ENCODE results near the gene KRT40.
"Not testable (repeated sequence)": the region's sequence is repeated elsewhere in the genome, so short reads cannot be mapped to it uniquely, and the experiment has no call there.

Gene KRT40
- total RNA-seq: 0 reads per million in 3 experiments

DNA sequence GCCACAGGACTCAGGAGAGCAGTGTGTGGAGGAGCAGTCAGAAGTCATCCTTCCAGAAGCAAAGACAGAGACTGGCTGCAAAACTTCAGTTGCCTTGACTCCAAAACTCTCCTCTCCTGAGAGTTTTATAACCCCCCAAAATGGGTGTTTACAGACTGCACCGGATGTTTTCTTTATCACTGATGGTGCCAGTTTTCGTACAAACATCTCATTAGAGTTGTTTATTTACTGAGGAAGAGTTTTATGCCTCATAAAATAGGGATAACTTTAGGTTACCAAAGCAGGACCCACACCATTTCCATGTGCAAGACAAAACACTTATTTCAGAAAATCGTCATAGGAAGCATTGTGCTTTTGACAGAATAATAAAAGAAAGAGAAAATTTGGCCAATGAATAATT lies at the start of gene KRT40:
Gene KRT40 (minus strand): TSS at position 101 of the 400 bp plus-strand sequence. CDS start 53 bp downstream, at position 48.
- no peak for DNase-seq

DNA sequence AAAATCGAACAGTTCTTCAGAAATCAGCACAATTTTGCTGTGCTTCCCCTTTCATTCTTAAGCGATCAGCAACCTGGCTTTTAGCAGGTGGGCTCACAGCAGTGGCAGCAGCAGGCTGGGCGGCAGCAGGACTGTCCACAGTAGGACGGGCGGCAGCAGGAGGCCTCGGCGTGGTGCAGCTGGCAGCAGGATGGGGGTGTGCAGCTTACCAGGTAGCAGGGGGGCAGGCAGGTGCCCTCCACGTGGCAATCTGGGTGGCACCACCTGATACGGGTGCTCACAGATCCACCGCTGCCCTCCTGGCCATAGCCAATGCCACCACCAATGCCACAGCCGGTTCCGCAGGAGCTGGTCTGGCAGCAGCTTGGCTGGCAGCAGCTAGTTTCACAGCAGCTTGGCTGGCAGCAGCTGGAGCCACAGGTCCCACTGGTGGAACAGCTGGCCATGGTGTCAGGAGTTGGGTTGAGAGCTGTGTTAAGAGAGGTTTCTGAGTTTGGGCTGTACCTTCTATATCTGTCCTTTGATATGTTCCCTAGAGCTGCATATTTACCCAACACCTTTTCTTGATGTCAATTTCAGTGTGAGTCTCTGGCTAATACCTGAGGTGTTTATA lies 45.6 kb upstream of the KRT40 start, which contains the start of gene KRTAP1-4:
Gene KRTAP1-4 (minus strand): TSS at position 563 of the 613 bp plus-strand sequence. CDS start 117 bp downstream, at position 446.
- DNase-seq: no peak

DNA sequence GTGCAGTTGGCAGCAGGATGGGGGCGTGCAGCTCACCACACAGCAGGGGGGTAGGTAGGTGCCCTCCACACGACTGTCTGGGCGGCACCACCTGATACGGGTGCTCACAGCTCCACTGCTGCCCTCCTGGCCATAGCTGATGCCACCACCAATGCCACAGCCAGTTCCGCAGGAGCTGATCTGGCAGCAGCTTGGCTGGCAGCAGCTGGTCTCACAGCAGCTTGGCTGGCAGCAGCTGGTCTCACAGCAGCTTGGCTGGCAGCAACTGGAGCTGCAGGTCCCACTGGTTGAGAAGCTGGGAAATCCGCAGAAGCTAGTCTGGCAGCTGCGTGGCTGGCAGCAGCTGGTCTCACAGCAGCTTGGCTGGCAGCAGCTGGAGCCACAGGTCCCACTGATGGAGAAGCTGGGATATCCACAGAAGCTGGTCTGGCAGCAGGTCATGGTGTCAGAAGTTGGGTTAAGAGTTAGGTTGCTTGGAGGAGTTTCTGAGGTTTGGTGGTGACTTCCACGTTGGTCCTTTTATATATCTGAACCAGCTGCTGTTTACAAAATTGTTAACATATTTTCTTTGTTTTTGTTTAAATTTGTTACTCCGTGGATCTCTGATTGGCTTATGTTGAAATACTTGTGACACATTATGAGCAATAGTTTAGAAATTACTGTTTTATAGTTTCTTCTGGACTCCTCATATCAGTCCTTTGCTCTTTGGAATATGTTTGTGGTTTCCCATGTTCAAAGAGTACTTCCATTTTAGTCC lies 42.8 kb upstream of the KRT40 start, which contains the start of gene KRTAP1-5:
Gene KRTAP1-5 (minus strand): TSS at position 494 of the 757 bp plus-strand sequence. CDS start 53 bp downstream, at position 441.
- DNase-seq: no peak

DNA sequence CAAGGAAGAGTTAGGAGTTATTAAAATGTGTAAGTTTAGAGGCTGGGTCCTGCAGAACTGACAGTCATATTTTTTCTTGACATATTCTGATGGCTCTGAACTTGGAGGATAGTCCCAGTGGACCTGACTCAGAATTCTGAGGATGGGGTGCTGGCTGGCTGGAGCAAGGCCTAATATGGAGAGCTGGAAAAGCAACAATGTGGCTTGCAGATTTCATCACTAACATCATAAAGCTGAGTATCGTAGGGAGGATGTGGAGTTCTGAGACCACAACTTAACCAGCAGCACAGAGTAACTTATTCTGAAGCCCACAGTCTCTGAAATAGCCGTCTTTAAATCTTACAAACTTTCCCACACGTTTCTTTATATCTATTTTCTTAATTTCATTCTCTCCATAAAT lies 40.6 kb upstream of the KRT40 start:
- no peak for DNase-seq

DNA sequence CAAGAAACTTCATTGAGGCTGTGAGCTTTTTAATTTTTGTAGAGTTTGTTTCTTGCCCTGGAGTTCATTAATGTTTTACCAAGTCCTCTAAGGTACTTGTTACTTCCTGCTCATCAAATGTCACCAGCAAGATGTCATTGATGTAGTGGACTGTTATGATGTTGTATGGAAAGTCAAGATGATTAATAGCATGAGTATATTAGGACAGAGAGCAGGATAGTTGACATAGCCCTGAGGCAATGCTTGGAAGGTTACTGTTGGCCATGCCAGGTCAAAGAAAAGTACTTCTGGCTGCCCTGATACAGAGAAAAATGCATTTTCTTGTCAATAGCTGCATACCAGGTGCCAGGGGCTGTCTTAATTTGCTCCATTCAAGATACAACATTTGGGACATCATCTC lies 36.2 kb upstream of the KRT40 start:
- DNase-seq: no peak

DNA sequence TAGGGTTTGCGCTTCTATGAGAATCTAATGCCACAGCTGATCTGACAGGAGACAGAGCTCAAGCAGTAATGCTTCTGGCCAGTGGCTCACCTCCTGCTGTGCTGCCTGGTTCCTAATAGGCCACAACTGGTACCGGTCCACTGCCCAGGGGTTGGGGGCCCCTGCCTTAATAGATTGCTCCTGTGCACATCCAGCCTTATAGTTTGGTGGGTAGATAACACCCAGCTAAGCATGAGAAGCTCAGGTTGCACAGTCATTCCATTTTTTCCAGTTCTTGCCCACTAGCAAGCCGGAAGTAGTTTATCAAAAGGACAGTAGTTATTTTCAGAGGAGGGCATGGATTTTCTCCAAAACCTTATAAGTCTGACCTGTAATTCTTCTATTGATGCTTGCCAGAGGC lies 35.3 kb upstream of the KRT40 start:
- DNase-seq: no peak

DNA sequence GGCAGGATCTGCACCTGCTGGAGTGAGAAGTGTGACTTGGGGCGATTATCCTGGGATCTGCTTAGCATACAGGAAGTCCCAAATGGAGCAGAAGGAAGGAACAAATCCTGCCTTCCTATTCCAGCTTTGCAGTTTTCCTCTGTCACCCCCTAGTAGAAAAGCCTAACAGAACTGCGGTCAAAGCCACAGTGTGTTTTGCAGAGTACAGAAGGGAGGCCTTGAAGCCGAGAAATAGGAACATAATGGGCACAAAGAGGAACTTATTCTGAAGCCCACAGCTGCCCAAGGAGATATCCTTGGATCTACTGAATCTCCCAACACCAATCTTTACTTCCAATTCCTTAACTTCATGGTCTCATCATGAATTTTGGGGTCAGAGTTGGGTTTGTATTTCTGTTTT lies 34.4 kb upstream of the KRT40 start:
- no peak for DNase-seq

DNA sequence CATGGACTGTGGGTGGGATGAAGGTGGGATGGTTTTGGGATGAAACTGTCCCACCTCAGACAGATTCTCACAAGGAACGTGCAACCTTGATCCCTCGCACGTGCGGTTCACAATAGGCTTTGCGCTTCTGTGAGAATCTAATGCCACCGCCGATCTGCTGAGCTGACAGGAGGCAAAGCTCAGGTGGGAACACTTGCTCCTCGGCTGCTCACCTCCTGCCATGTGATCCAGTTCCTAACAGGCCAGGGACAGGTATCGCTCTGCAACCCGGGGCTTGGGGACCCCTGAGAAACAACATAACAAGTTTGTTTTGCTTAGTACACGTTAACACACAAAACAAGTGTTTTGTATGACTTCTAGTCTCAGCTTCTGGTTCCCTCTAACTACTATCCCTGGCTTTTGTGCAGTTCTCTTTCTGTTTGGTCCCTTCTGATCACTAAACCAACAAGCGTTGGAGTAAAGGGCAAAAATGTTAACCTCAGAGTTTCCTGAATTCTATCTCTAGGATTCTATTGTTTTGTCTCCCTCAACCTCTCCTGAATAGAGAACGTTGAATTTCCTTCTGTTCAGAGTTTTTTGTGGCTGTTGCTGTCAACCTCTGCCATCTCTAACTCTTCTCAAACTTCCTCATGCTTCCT lies 32.6 kb upstream of the KRT40 start:
- no peak for DNase-seq

DNA sequence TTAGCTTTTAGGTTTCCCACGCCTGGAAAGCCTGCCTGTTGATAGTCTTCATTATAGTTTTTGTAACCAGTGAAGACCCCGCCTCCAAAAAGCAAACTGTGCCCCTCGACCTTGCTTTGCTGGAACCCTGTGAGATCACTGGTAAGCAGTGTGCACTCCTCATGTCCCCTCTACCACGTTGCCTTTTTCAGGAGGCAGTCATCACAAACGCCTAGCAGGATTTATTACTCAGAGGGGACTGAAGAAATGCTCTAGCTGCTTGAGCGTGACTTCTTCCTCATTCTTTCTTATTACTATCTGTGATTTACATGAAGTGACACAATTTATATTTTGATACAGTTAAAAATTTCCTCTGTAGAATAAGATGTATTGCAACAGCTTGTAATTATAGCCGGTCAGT lies 31.3 kb upstream of the KRT40 start:
- no peak for DNase-seq

DNA sequence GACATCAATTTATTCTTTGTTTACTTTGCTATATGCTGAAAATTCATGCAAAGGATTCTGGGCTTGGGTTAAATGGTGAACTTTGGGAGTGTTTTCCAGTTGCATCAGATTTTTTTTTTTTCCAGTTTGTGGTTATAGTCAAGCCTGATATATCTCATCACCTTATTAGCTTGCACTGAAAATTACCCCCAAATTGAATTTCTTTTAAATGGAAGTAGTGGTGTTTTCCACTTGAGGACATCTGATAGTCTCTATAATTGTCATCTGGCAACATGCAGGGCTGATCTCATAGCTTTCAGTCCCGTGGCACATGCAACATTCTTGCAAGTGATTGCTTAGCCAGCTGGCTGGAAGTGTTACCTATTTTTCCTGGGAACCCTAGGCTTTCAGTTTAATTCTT lies 29.5 kb upstream of the KRT40 start:
- no peak for DNase-seq

DNA sequence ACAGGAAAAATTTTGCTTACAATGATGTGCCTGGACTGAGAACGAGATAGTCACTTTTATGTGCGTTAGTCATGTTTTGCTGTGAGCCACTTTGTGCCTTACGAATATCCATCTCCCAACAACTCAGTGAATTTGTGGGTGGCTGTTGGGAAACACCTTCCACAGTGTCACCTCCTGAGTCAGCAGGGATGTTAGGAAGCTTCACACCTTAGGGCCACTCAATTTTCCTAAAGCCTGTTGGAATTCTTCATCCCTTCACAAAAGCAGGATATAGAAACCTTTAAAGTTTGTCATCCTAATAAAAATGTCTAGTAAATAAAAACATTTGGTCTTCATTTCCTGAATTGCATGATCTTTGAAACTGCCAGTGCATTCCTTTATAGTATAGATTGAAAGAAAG lies 29.1 kb upstream of the KRT40 start:
- DNase-seq: no peak

DNA sequence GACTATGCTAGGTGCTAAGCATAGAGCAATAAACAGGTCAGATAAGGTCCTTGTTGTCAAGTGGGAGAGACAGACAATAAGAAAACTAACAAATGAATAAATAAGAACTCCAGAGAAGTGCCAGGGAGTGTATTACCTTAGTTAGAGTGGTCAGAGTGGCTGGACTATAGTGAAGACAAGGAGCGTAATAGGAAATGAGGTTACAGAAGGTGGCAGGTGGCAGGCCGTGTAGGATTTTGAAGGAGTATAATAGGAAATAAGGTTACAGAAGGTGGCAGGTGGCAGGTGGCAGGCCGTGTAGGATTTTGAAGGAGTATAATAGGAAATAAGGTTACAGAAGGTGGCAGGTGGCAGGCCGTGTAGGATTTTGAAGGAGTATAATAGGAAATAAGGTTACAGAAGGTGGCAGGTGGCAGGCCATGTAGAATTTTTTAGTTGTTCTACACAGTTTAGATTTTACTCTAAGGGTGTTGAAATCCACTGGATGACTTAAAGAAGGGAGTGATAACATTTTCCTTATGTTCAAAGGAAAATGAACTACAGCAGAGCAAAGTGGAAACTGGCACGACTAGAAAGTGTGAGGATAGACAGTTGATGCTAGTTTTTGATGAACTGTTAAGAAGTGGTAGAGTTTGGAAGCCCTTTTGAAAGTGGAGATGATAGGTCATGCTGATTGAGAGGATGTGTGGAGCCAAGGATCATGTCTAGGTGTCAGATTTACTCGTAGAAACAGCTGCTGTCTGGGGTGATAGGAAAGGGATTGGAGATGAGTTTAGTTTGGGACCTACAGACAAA lies 28.4 kb upstream of the KRT40 start:
- DNase-seq: no peak

DNA sequence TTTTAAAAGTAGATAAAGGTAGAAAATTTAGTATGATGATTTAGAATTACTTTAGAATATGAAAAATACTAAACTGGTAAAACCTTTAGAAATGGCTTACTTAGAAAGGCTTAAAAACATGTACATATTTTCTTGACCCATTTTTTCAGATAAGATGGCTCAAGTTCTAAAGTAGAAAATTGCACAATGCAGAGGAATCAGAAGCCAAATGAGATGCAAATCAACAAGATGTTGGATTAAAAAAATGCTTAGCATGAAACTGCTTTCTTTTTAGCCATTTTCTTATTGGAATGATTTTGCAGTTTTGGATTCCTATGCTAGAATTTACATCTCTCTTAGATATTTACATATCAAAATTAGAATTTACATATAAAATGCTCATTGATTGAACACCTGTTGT lies 26.3 kb upstream of the KRT40 start:
- DNase-seq: no peak

DNA sequence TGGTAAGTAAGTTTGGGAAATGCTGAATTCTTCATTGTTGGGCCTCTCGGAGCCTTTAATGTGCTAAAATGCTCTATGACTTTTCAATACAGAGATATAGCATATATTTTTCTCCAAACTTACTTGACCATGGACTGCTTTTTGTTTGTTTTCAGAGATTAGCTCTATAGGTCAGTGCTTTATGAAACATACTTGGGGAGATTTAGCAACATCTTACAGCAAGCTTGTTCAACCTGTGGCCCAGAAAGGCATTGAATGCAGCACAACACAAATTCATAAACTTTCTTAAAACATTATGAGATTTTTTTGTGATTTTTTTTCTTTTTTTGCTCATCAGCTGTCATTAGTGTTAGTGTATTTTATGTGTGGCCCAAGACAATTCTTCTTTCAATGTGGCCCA lies 25.8 kb upstream of the KRT40 start:
- no peak for DNase-seq

DNA sequence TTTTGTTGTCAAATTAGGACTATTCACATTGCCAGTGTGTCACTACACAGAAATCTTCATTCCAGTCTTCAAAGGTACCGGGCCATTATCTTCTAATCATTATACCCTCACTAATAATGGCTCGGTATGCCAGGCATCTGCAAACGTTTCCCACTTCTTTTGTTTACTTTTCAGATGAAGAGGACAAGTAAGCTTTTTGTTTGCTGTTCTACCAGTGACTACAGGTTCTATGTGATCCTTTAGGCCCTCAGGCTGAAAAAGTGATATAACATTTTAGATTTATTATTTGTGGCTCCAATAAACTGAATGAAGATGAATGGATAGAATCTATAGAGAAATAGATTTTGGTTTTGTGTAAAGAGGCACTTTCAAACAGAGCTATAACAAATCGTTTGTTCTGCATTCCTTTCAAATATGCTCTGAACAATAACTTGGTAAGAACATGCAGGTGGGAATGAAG lies 25.2 kb upstream of the KRT40 start:
- no peak for DNase-seq

DNA sequence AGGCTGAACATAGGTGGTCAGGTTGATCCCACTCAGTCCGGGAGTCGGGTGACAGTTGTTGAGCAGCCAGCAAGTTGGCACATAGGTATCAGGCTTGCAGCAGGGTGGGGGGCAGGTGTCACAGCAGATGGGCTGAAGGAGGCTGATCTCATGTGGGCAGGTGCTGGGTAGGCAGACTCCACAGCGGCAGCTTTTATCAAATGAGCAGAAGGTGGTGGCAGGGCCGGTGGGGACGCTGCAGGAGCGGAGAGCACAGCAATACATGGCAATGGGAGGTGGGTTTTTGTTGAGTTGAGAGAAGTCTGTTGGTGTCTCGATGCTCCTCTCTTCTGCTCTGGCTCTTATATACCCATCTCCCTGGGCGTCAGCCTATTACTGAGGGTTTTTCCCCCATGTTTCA lies 24.7 kb upstream of the KRT40 start, which contains the start of gene KRTAP3-1:
Gene KRTAP3-1 (minus strand): TSS at position 318 of the 400 bp plus-strand sequence. CDS start 54 bp downstream, at position 264.
- DNase-seq: no peak

DNA sequence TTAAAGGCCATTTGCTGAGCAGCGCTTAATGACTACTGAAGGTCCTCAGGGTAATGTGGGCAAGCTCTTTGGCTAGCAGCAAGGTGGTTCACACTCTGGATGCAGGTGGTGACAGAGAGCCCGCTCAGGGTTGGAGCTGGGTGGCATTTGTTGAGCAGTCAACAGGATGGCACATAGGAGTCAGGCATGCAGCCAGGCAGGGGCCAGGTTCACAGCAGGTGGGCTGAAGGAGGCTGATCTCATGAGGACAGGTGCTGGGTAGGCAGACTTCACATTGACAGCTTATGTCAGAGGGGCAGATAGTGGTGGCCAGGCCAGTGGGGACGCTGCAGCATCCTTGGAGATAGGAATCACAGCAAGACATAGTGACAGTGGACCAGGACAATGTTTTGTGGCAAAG lies 20.3 kb upstream of the KRT40 start:
- DNase-seq: no peak

DNA sequence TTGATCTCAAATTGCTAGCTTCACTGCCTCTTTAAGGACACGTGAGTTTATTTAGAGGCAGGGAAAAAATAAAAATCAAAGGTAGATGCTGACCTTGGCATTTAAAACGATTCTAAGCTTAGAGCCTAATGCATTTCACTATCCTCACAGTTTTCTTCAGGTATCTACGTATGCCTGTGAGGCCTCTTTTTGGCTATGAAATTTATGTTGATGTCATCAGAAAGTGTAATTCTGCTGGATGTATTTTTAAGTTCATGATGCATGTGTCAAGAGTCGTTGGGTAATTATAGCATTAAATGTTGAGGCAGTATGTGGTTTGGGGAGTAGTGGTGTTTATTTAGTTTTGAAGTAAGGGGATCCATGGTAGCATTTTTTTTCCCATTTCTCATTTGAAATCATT lies 19.8 kb upstream of the KRT40 start:
- no peak for DNase-seq

DNA sequence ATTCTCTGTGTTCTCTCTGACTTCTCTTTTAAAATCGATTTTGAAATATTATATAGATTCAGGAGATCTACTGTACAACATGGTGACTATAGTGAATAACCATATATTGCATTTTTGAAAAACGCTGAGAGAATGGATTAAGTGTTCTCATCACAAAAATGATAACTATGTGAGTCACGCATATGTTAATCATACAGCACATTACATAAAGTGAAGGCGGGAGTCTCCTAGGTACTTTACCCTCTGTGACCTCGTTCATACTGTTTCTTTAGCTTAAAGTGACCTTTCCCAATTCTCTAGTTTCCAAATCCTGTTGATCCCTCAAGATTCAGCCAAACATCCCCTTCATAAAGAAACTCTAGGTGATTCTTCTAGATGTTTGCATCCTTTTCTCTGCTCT lies 18.7 kb upstream of the KRT40 start:
- DNase-seq: no peak

DNA sequence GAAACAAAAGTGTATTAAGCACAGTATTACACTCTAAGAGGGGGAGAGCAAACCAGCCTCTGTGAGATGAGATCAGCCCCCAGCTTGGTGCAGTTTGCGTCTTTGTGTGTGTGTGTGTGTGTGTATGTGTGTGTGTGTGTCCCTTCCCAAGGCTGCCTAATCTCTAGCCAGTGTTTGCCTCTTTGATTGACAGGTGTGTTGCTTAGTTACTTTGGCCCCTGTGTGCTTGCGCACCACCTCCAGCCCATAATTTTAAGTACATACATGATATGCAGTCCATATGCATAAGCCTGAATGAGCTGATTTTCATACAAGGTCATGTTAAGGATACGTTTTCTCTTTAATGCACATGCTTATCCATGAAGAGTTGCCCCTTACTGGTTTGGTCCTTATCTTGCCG lies 17.7 kb upstream of the KRT40 start:
- no peak for DNase-seq

DNA sequence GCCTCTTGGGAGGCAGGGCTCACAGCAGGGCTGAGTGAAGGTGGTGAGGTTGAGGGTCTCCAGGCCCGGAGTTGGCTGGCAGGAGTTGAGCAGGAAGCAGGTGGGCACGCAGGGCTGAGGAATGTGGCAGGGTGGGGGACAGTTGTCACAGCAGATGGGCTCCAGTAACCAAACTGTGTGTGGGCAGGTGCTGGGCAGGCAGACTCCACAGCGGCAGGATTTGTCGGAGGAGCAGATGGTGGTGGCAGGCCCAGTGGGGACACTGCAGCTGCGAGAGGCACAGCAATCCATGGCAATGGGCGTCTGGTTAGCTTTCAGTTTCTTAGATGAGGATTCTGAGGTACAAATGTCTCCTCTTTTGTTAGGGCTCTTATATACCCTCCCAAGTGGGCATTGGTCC lies 15.4 kb upstream of the KRT40 start, which contains the start of gene KRTAP3-2:
Gene KRTAP3-2 (minus strand): TSS at position 344 of the 400 bp plus-strand sequence. CDS start 53 bp downstream, at position 291.
- DNase-seq: not testable (repeated sequence)

DNA sequence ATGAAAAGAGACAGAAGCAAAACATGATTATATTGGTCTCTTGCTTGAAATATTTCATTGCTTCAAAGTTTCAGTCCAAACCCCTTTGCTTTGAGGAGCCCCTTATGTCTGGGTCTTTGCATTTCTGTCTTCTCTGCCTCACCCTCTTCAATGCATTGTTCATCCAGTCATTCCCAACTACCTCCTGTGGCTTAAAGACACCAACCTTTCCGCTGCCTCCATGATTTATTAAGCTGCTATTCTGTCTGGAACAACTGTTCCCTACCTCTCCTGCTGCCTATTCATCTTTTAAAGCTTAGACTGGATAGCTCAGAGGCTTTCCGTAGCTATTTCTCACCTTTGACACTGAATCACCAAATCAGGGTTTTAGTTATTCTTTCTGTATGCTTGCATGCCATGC lies 13.2 kb upstream of the KRT40 start:
- DNase-seq: no peak

DNA sequence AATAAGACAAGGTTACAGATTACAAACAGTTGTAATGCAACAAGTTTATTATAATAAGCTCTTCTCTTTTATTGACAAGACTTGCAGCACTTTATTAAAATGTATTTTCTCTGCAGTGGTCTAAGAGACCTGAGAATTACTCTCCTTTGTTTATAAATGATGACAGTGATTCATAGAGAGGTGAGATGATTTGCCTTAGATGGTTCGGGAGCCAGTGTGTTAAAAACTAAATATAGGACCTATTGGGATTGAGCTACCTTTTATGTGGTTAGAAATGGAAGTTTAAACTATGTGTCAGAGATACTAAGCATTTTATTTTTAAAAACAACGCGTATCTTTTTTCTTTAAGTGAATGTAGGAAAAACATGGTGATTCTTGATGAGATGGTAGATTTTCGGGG lies 12.7 kb upstream of the KRT40 start:
- DNase-seq: no peak
